Muscle layer of colon (tissue), 2 donors: ENCODE data around the gene VPS37B.

Source experiments
- H3K27ac ChIP-seq: one replicate; pipeline ENCODE4 v1.7.0; 2013; ENCODE audit warnings: low read depth, mild to moderate bottlenecking, low read length, moderate library complexity
- H3K27me3 ChIP-seq, 2 donors: one replicate each; pipeline ENCODE4 v1.7.0; 2013; ENCODE audit warnings: low read length in 2 of 2, mild to moderate bottlenecking in 2 of 2; ENCODE audit not compliant: insufficient read depth in 2 of 2, control insufficient read depth in 1 of 2
- H3K36me3 ChIP-seq: one replicate; pipeline ENCODE4 v1.7.0; 2013; ENCODE audit warnings: mild to moderate bottlenecking, low read length; ENCODE audit not compliant: insufficient read depth
- H3K4me1 ChIP-seq: one replicate; pipeline ENCODE4 v1.7.0; 2013; ENCODE audit warnings: mild to moderate bottlenecking, low read length; ENCODE audit not compliant: insufficient read depth
- H3K4me3 ChIP-seq, 2 donors: one replicate each; pipeline ENCODE4 v1.7.0; 2013; ENCODE audit warnings: low read length in 2 of 2, low read depth in 1 of 2, mild to moderate bottlenecking in 1 of 2, moderate library complexity in 1 of 2
- H3K9ac ChIP-seq: one replicate; pipeline ENCODE4 v1.7.0; 2013; ENCODE audit warnings: low read length
- H3K9me3 ChIP-seq: one replicate; pipeline ENCODE4 v1.7.0; 2013; ENCODE audit warnings: mild to moderate bottlenecking, low read length
- donor health status: abdominal sarcoma.
- donor health status: Adenocarcinoma of cecum.

Gene VPS37B

DNA sequence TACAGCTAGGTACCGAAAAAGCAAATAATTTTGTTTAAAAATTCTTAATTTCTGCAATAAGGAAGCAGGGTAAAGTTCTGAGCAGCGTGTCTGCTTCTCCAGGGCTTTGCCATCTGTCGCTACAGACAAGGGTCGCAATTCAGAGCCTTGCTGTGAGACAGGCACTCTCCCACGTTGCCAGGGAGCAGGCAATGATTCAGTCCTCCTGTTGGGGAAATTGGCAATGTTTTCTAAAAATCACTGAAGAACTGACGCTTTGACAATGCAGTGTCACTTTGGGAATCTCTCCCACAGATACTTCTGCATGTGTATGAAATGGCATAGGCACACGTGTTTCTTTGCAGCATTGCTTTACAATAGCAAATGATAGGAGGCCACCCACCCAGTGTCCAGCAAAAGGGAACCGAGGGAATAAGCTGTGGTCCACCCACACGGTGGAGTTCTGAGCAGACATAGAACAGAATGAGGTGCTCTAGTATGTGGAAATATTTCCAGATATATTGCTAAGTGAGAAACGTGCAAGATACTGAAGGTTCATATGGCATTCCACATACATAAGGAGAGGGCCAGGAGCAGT, 76.6 kb downstream of the VPS37B start:
- Histone ChIP-seq H3K4me3 (no peak overlapping the region), H3K9ac (no peak overlapping the region), H3K27ac (no peak overlapping the region), H3K4me1 (no peaks in the 10 kb centered on the region), H3K9me3 (no peaks in the 10 kb centered on the region), H3K27me3 (no peaks in the 10 kb centered on the region), H3K36me3 (no peaks in the 10 kb centered on the region)
